Hematopoietic multipotent progenitor cell (in vitro differentiated cells): ENCODE data around the gene LMX1B. TPM values are rescaled to one million over a fixed set of nuclear protein-coding genes. Genes with fewer than 3 reads are reported as not detected.
"Not testable (repeated sequence)": the region's sequence is repeated elsewhere in the genome, so short reads cannot be mapped to it uniquely, and the experiment has no call there.

Experiments
- DNase-seq, 3 donors: peaks; one replicate each; pipeline ENCODE4 v3.0.0-alpha.2; 2011 to 2015; ENCODE audit warnings: low read depth in 2 of 3, low spot score in 2 of 3
- total RNA-seq: library from RNA; depleted of rRNA; stranded (reverse); fragments of >200 nt; gene quantifications from one replicate; pipeline ENCODE4 v1.2.3, GENCODE V29; 2012

LMX1B gene
- total RNA-seq, 1 donor, result under 0.01 TPM

DNA sequence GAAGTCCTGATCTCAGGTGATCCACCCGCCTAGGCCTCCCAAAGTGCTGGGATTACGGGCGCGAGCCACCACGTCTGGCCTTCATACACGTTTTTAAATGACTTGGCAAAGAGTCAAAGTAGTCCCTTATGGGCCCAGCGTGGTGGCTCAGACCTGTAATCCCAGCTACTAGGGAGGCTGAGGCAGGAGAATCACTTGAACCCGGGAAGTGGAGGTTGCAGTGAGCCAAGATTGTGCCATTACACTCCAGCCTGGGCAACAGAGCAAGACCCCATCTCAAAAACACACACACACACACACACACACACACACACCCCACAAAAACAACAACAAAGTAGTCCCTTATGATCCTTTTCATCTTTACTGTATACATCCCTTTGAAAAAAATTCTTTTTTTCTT lies 116.9 kb downstream of the LMX1B start:
- DNase-seq, result not testable (repeated sequence)

DNA sequence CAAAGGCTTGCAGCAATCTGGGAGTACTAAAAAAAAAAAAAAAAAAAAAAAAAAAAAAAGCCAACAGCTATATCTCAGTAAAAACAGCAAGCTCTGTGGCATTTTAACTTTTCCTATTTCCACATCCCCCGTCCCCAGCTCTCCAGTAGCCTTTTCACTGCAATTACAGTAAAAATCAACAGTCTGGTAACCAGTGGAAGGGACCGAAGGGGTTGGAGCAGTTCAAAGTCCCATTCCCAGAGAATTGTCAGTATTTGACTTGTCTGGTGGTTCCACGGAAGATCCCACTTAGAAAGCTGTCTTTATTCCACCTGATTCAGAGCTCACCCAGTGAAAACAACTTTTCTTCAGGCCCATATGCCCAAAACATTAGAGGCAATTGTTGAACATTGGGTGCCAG lies 119.3 kb downstream of the LMX1B start:
- DNase-seq, result no peak

- no peak for DNase-seq
These were observed 121.1 kb downstream of the LMX1B start for GRCh38 chr9:126734877-126735276.

DNA sequence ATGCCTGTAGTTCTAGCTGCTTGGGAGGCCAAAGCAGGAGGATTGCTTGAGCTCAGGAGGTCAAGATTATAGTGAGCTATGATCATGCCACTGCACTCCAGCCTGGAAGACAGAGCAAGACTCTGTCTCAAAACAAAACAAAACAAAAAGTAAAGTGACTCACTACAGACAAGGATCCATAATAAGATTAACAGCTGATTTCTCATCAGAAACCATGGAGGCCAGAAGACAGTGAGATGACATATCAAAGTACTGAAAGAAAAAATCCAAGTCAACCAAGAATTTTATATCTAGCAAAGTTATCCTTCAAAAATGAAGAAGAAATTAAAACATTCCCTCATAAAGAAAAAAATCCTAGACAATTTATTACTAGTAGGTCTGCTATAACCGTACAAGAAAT lies 121.8 kb downstream of the LMX1B start:
- DNase-seq, result no peak

GRCh38 chr9:126738553-126738952 lies 124.8 kb downstream of the LMX1B start:
- no peak for DNase-seq

GRCh38 chr9:126743041-126743440 lies 129.3 kb downstream of the LMX1B start:
- peak in 2 of 3 donors; percentile 70 to 82 for DNase-seq

GRCh38 chr9:126745574-126746411 lies 132.1 kb downstream of the LMX1B start:
- DNase-seq, result peak in 1 of 3 donors; percentile 30

Other genes with a start within 250 kb of the LMX1B start
- gene ZBTB43, start 191.1 kb downstream of the LMX1B start, total RNA-seq, result 8.6 TPM
- gene ZBTB34, start 246.7 kb downstream of the LMX1B start, total RNA-seq, result 7.8 TPM